HEK293T (cell line): ENCODE data around the gene KL.

Source experiments
- CTCF ChIA-PET: fragments of 350-600 bp; formaldehyde crosslinking; extraction: SDS; loops from one replicate; lab custom pipeline; 2021; ENCODE audit warnings: antibody characterized with exemption, inconsistent platforms; lab: Yijun Ruan, JAX
- POLR2A ChIA-PET: fragments of 350-600 bp; formaldehyde crosslinking; extraction: SDS; loops from one replicate; lab custom pipeline; 2020; ENCODE audit warnings: antibody characterized with exemption, inconsistent platforms; lab: Yijun Ruan, JAX
- DNase-seq: peaks from one replicate; pipeline ENCODE4 v3.0.0; 2012; ENCODE audit warnings: mixed read lengths; ENCODE audit errors: extremely low spot score
- ARNT ChIP-seq: fragments of 450-650 bp; IDR thresholded peaks from 2 replicates; pipeline ENCODE4 v1.6.1; 2017; ENCODE audit warnings: mild to moderate bottlenecking
- BHLHE40 ChIP-seq: fragments of 450-650 bp; IDR thresholded peaks from 2 replicates; pipeline ENCODE4 v1.6.1; 2016; ENCODE audit warnings: mild to moderate bottlenecking, moderate library complexity, borderline replicate concordance
- CTBP1 ChIP-seq: fragments of 450-650 bp; IDR thresholded peaks from 2 replicates; pipeline ENCODE4 v1.6.1; 2016; ENCODE audit warnings: borderline replicate concordance
- ELF4 ChIP-seq: fragments of 450-650 bp; IDR thresholded peaks from 2 replicates; pipeline ENCODE4 v1.6.1; 2017; ENCODE audit warnings: antibody characterized with exemption
- FOXA1 ChIP-seq: fragments of 450-650 bp; IDR thresholded peaks from 2 replicates; pipeline ENCODE4 v1.6.1; 2016; ENCODE audit warnings: mild to moderate bottlenecking
- FOXK2 ChIP-seq: fragments of 450-650 bp; IDR thresholded peaks from 2 replicates; pipeline ENCODE4 v1.6.1; 2016; ENCODE audit warnings: mild to moderate bottlenecking
- FOXM1 ChIP-seq: fragments of 450-650 bp; IDR thresholded peaks from 2 replicates; pipeline ENCODE4 v1.6.1; 2017; ENCODE audit warnings: mild to moderate bottlenecking, borderline replicate concordance
- HDGF ChIP-seq: fragments of 450-650 bp; IDR thresholded peaks from 2 replicates; pipeline ENCODE4 v1.6.1; 2017; ENCODE audit warnings: antibody characterized with exemption, borderline replicate concordance
- L3MBTL2 ChIP-seq: fragments of 450-650 bp; conservative IDR thresholded peaks from 2 replicates; pipeline ENCODE4 v1.6.1; 2016; ENCODE audit warnings: mild to moderate bottlenecking
- LEF1 ChIP-seq: fragments of 450-650 bp; IDR thresholded peaks from 2 replicates; pipeline ENCODE4 v1.6.1; 2017; ENCODE audit warnings: mild to moderate bottlenecking, borderline replicate concordance
- NFRKB ChIP-seq: fragments of 450-650 bp; IDR thresholded peaks from 2 replicates; pipeline ENCODE4 v1.6.1; 2016; ENCODE audit warnings: mild to moderate bottlenecking, moderate library complexity
- SP1 ChIP-seq: fragments of 450-650 bp; IDR thresholded peaks from 2 replicates; pipeline ENCODE4 v1.6.1; 2017
- SUZ12 ChIP-seq: fragments of 450-650 bp; IDR thresholded peaks from 2 replicates; pipeline ENCODE4 v1.6.1; 2016; ENCODE audit warnings: mild to moderate bottlenecking
- TARDBP ChIP-seq: fragments of 450-650 bp; IDR thresholded peaks from 2 replicates; pipeline ENCODE4 v1.6.1; 2016
- ZNF384 ChIP-seq: fragments of 450-650 bp; IDR thresholded peaks from 2 replicates; pipeline ENCODE4 v1.6.1; 2016
- TF ChIP-seq, protein P1 (sequence below): fragments of 450-650 bp; IDR thresholded peaks from 2 replicates; pipeline ENCODE4 v1.6.1; 2016

The KL gene

DNA sequence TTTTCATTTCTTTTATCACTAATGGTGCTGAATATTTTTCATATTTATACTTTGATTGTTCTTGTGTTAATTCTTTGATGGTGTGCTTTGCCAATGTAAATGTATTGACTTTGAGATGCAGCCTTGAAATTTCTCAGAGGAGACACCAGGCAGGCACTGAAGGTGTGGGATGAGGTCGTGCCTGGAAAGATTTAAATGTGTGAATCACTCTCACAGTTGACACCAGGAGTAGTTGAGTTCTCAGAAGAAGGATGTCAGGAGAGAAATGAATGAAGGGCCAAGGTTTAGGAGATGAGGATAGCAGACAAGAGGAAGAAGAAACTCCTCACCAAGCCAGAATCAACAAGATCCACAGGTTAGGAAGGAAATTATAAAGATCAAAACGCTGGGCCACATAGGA lies 10.1 kb upstream of the KL start:
- TF ChIP-seq ARNT, result no peak
- ChIA-PET CTCF (no interaction called here), POLR2A (no interaction called here)
- DNase-seq, result no peak

DNA sequence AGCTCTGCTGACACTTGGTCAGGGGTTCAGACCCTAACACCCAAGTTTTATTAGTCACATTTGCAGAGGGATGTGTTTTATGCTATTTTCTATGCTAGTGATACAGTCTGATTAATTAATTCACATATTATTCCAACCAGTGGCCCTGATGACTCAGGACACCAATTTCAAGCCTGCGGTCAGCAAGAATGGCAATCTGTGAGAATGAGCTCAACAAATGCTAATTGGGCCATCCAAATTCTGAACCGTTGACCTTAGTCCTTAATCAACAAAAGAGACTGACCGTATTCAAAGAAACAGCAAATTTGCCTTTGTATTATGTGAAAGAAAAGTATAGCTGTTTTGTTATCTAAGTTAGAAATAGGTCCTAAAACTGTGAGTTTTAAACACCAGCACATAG lies 9.6 kb upstream of the KL start:
- TF ChIP-seq BHLHE40 (no peak), ZNF384 (no peak), FOXK2 (no peak), LEF1 (no peak), FOXA1 (no peak), TARDBP (no peak), L3MBTL2 (no peak), CTBP1 (no peak), SUZ12 (no peak), FOXM1 (no peak)
- TF ChIP-seq, protein P1, sequence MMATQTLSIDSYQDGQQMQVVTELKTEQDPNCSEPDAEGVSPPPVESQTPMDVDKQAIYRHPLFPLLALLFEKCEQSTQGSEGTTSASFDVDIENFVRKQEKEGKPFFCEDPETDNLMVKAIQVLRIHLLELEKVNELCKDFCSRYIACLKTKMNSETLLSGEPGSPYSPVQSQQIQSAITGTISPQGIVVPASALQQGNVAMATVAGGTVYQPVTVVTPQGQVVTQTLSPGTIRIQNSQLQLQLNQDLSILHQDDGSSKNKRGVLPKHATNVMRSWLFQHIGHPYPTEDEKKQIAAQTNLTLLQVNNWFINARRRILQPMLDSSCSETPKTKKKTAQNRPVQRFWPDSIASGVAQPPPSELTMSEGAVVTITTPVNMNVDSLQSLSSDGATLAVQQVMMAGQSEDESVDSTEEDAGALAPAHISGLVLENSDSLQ, result no peak
- POLR2A ChIA-PET, result no interaction called here
- CTCF ChIA-PET, result interaction anchor here (0.6 kb wide), 1 partner anchor 18 kb away, joined by 7 read pairs; no protein-coding TSS in a partner anchor
- DNase-seq, result no peak

DNA sequence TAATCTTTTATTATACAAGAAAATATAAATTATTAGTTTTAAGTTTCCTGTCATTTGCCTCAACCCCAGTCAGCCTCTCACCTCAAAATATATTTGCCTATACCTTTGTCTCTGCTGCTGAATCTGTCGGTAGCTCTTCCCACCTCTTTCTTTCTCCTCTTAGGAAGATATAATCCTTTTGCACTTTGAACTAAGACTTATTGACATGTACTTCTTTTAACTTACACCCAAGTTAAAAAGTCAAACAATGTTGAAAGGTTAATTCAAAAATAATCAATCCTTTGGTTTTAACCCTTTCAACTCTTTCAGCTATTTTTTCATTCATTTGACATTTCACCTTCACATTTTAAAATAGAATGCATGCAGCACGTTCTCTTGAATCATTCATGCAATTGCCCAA lies 9.0 kb upstream of the KL start:
- ChIA-PET CTCF (interaction anchor here (0.6 kb wide), 1 partner anchor 19 kb away, joined by 7 read pairs; no protein-coding TSS in a partner anchor), POLR2A (no interaction called here)
- DNase-seq, result no peak
- no peak for TF ChIP-seq ELF4
- TF ChIP-seq TARDBP, result no peak

DNA sequence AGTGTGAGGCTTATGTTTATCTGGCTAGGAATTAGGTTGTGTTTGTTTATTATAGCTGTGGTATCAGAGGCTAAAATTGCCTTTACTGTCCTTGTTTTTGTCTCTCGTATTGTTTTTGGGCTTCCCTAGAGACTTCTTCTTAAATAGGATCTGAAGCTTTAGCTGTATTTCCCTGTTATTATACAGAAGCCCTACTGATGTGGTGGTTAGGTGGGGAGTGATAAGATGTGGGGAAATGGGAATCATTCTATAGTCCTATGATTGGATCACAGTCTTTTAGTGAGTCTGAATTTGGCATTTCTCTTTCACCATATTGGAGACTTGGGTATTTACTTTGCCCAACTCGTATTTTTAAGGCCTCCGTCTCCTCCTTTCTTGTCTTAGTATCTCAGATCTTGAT lies 8.3 kb upstream of the KL start:
- no peak for DNase-seq
- ChIA-PET CTCF (no interaction called here), POLR2A (no interaction called here)
- no peak for TF ChIP-seq L3MBTL2
- no peak for TF ChIP-seq TARDBP

DNA sequence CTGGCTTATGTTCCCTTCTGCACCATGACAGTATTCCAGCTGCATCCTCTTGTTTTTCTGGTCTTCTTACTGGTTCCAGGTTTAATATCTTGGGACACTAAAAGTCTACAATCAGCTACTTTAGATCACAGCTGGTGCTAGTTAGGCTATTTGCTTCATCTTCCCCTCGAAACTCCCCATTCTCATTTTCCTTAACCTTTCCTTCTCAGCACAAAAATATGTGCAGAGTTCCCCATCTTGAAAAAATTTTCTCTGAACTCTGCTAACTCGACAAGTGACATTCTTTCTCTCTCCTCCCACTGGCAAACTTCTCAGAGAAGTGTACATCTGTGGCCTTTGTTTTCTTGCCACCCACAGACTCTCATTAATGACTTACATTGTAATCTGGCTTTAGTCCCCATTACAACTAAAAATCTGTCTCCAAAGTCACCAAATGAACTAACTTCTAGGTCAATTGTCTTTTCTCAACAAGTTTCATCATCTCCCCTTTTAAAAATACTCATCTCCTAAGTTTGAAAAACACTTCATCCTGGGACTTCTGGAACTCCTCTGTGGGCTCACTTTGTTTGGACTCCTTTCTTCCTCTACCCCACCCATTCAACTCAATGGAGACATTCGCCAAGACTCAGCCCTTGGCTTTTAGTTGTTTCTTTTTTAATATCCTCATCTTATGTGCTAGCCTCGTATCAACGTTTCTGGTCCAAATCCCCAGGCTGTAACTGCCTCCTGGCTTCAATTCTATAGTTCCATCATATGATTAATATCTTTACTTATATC lies 7.1 kb upstream of the KL start:
- TF ChIP-seq BHLHE40 (no peak), NFRKB (no peak), FOXK2 (no peak)
- TF ChIP-seq, protein P1, result no peak
- no peak for DNase-seq
- POLR2A ChIA-PET, result no interaction called here
- CTCF ChIA-PET, result no interaction called here

DNA sequence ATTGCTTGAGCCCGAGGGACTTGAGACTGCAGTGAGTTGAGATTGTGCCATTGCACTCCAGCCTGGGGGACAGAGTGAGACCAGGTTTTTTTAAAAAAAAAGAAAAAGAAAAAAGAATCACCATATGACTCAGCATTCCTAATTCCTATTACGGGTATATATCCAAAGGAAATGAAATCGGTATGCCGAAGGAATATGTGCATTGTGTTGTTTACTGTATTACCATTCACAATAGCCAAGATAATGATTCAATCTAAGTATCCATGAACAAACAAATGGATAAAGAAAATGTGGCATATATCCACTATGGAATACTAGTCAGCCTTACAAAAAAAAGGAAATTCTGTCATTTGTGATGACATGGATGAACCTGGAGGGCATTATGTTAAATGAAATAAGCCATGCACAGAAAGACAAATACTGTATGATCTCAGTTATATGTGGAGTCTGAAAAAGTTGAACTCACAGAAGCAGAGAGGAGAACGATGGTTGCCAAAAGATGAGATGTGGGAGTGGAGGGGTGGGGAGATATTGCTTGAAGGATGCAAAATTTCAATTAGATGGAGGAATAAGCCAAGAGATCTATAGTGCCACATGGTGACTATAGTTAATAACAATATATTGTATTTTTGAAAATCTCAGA lies 4.3 kb upstream of the KL start:
- TF ChIP-seq ARNT (no peak), L3MBTL2 (no peak), LEF1 (no peak), FOXK2 (no peak), FOXA1 (no peak), NFRKB (no peak), HDGF (no peak), TARDBP (no peak), FOXM1 (no peak), ELF4 (no peak), ZNF384 (no peak), BHLHE40 (no peak), CTBP1 (no peak), SUZ12 (no peak), SP1 (no peak)
- TF ChIP-seq, protein P1, result no peak
- ChIA-PET POLR2A (no interaction called here), CTCF (no interaction called here)
- no peak for DNase-seq

DNA sequence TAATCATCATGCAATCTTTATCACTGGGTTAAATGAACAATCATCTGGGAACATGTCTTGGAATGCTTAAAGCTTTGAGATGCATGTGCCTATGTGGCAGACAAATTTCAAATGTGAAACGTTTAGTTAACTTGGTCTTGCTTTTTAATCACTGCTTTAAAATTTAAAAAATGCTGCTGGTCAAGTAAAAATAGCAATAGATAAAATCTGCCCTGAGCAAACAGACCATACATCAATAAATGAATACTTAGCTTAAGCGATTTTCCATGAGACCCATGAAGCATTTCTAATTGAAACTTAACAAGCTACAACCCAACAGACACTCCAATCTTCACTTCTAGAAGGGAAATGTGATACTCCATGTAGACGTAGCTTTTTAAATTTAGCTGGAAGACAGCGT lies 1.9 kb upstream of the KL start:
- CTCF ChIA-PET, result interaction anchor here (0.6 kb wide), 1 partner anchor 36 kb away, joined by 3 read pairs; no protein-coding TSS in a partner anchor
- TF ChIP-seq FOXK2 (no peak), FOXM1 (no peak), FOXA1 (no peak), ZNF384 (no peak), ELF4 (no peak), BHLHE40 (no peak), SP1 (no peak)

More for the DNA sequence above, 1.9 kb upstream of the KL start:
- DNase-seq, result no peak
- POLR2A ChIA-PET, result no interaction called here
